ENCODE measurements around the gene EPC2. TPM values are rescaled to one million over a fixed set of nuclear protein-coding genes. Genes with fewer than 3 reads are reported as not detected.
"Not testable (repeated sequence)": the region's sequence is repeated elsewhere in the genome, so short reads cannot be mapped to it uniquely, and the experiment has no call there.

The EPC2 gene
- total and polyA plus RNA-seq, 2 donors from 2014 or later, result 7.2 to 43.9 TPM

DNA sequence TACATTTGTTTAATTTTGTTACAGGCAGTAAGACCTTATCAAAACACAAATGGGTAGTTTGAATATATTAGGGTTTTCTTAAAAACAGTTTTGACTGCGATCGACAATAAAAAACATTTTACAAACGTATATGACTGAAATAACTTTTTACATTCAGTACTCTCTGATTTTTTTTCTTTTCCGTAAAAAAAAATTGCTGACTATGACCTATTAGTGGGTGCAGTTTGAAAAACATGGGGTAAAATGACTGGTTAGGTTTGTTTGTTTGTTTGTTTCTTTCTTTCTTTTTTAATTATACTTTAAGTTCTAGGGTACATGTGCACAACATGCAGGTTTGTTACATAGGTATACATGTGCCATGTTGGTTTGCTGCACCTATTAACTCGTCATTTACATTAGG lies 36.9 kb downstream of the EPC2 start:
- Histone ChIP-seq H3K9ac (ENCODE audit: low read length in 3 of 3) (no peak overlapping the region), H3K9me3 (ENCODE audit: control insufficient read depth in 2 of 3, insufficient read depth in 1 of 3, low read length in 3 of 3) (no peaks in the 10 kb centered on the region), H3K4me1 (ENCODE audit: control insufficient read depth in 2 of 3, insufficient read depth in 2 of 3, low read depth in 1 of 3, low read length in 3 of 3) (no peaks in the 10 kb centered on the region), H3K4me3 (ENCODE audit: low read length in 3 of 3) (no peak overlapping the region), H3K36me3 (ENCODE audit: control insufficient read depth in 2 of 3, insufficient read depth in 3 of 3, low read length in 3 of 3) (no peaks in the 10 kb centered on the region), H3K27me3 (ENCODE audit: control insufficient read depth, insufficient read depth, low read length) (no peaks in the 10 kb centered on the region), H3K27ac (ENCODE audit: low read depth in 2 of 2, low read length in 2 of 2) (no peak overlapping the region)
- TF ChIP-seq, protein P1, sequence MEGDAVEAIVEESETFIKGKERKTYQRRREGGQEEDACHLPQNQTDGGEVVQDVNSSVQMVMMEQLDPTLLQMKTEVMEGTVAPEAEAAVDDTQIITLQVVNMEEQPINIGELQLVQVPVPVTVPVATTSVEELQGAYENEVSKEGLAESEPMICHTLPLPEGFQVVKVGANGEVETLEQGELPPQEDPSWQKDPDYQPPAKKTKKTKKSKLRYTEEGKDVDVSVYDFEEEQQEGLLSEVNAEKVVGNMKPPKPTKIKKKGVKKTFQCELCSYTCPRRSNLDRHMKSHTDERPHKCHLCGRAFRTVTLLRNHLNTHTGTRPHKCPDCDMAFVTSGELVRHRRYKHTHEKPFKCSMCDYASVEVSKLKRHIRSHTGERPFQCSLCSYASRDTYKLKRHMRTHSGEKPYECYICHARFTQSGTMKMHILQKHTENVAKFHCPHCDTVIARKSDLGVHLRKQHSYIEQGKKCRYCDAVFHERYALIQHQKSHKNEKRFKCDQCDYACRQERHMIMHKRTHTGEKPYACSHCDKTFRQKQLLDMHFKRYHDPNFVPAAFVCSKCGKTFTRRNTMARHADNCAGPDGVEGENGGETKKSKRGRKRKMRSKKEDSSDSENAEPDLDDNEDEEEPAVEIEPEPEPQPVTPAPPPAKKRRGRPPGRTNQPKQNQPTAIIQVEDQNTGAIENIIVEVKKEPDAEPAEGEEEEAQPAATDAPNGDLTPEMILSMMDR (IDR thresholded peaks at IDR 0.05; ENCODE audit: borderline replicate concordance, extremely low read depth, insufficient read depth), result no peak
- DNase-seq (no peak), FAIRE-seq (no peak)
- intact Hi-C loops (cut with DNase I), result no loop called here

DNA sequence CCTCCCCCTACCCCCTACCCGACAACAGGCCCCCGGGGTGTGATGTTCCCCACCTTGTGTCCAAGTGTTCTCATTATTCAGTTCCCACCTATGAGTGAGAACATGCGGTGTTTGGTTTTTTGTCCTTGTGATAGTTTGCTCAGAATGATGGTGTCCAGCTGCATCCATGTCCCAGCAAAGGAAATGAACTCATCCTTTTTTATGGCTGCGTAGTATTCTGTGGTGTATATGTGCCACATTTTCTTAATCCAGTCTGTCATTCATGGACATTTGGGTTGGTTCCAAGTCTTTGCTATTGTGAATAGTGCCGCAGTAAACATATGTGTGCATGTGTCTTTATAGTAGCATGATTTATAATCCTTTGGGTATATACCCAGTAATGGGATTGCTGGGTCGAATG lies 37.3 kb downstream of the EPC2 start:
- H3K9me3 ChIP-seq (ENCODE audit: control insufficient read depth in 2 of 3, insufficient read depth in 1 of 3, low read length in 3 of 3); H3K4me1 ChIP-seq (ENCODE audit: control insufficient read depth in 2 of 3, insufficient read depth in 2 of 3, low read depth in 1 of 3, low read length in 3 of 3); FAIRE-seq; H3K4me3 ChIP-seq (ENCODE audit: low read length in 3 of 3); H3K27ac ChIP-seq (ENCODE audit: low read depth in 2 of 2, low read length in 2 of 2); H3K27me3 ChIP-seq (ENCODE audit: control insufficient read depth, insufficient read depth, low read length); DNase-seq; H3K9ac ChIP-seq (ENCODE audit: low read length in 3 of 3); H3K36me3 ChIP-seq (ENCODE audit: control insufficient read depth in 2 of 3, insufficient read depth in 3 of 3, low read length in 3 of 3); intact Hi-C loops (cut with DNase I): not testable (repeated sequence)

DNA sequence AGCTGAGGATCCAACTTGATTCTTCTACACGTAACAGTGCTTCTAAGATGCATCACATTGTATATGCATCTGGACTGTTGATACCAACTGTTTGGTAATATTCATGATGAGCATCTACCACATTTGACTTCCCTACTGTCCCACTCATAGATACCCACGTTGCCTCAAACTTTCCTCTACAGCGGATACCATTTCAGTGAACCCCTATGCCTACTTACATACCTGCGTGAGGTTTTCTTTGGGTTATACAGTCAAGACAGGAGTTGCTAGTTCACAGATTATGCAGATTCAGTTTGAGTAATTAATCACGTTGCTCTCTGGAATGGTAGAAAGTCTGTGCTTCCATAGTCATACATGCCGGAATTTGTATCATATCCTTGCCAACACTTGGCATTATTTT lies 40.0 kb downstream of the EPC2 start:
- DNase-seq (no peak), FAIRE-seq (no peak)
- intact Hi-C loops (cut with DNase I), result no loop called here
- Histone ChIP-seq H3K27me3 (ENCODE audit: control insufficient read depth, insufficient read depth, low read length) (no peaks in the 10 kb centered on the region), H3K27ac (ENCODE audit: low read depth in 2 of 2, low read length in 2 of 2) (no peak overlapping the region), H3K4me1 (ENCODE audit: control insufficient read depth in 2 of 3, insufficient read depth in 2 of 3, low read depth in 1 of 3, low read length in 3 of 3) (no peaks in the 10 kb centered on the region), H3K9me3 (ENCODE audit: control insufficient read depth in 2 of 3, insufficient read depth in 1 of 3, low read length in 3 of 3) (peaks cover 0 to 2% (median 0%) of the 10 kb centered on the region in 3 donors), H3K9ac (ENCODE audit: low read length in 3 of 3) (no peak overlapping the region), H3K36me3 (ENCODE audit: control insufficient read depth in 2 of 3, insufficient read depth in 3 of 3, low read length in 3 of 3) (no peaks in the 10 kb centered on the region), H3K4me3 (ENCODE audit: low read length in 3 of 3) (no peak overlapping the region)
- TF ChIP-seq, protein P1 (IDR thresholded peaks at IDR 0.05; ENCODE audit: borderline replicate concordance, extremely low read depth, insufficient read depth), result no peak

DNA sequence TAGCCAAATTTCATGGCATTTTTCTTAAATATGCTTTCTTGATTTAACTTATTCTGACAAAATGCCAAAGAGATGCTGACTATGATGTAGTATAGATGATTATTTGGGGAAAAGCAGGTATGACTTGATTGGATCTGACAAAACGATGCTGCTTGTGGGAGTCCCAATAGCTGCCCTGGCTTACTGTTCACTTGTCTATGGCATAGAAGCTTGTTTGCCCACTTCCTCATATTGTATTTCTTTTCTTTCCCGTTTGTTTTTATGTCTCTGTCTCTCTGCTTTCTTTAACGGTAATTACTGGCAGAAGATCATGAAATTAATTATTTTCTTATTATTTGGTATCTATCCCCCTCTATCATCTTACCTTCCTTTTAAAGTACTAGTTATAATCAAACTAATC lies 43.0 kb downstream of the EPC2 start:
- no peak overlapping the region for H3K4me3 ChIP-seq (ENCODE audit: low read length in 3 of 3)
- no peak overlapping the region for H3K27ac ChIP-seq (ENCODE audit: low read depth in 2 of 2, low read length in 2 of 2)
- no peak for FAIRE-seq
- no peaks in the 10 kb centered on the region for H3K27me3 ChIP-seq (ENCODE audit: control insufficient read depth, insufficient read depth, low read length)
- H3K36me3 ChIP-seq (ENCODE audit: control insufficient read depth in 2 of 3, insufficient read depth in 3 of 3, low read length in 3 of 3), result no peaks in the 10 kb centered on the region
- no peaks in the 10 kb centered on the region for H3K4me1 ChIP-seq (ENCODE audit: control insufficient read depth in 2 of 3, insufficient read depth in 2 of 3, low read depth in 1 of 3, low read length in 3 of 3)
- TF ChIP-seq, protein P1 (IDR thresholded peaks at IDR 0.05; ENCODE audit: borderline replicate concordance, extremely low read depth, insufficient read depth), result no peak
- intact Hi-C loops (cut with DNase I), result no loop called here
- no peak for DNase-seq
- peaks cover 0 to 2% (median 0%) of the 10 kb centered on the region in 3 donors for H3K9me3 ChIP-seq (ENCODE audit: control insufficient read depth in 2 of 3, insufficient read depth in 1 of 3, low read length in 3 of 3)
- H3K9ac ChIP-seq (ENCODE audit: low read length in 3 of 3), result no peak overlapping the region

DNA sequence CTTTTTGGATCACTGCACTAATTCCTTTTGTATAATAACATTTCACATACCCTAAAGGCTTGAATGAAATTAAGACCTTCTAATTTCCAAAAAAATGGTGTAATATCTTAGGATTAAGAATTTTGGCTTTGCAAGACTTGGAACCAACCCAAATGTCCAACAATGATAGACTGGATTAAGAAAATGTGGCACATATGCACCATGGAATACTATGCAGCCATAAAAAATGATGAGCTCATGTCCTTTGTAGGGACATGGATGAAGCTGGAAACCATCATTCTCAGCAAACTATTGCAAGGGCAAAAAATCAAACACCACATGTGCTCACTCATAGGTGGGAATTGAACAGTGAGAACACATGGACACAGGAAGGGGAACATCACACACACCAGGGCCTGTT lies 43.5 kb downstream of the EPC2 start:
- H3K9me3 ChIP-seq (ENCODE audit: control insufficient read depth in 2 of 3, insufficient read depth in 1 of 3, low read length in 3 of 3); H3K27me3 ChIP-seq (ENCODE audit: control insufficient read depth, insufficient read depth, low read length); H3K9ac ChIP-seq (ENCODE audit: low read length in 3 of 3); H3K4me1 ChIP-seq (ENCODE audit: control insufficient read depth in 2 of 3, insufficient read depth in 2 of 3, low read depth in 1 of 3, low read length in 3 of 3); intact Hi-C loops (cut with DNase I); FAIRE-seq; H3K4me3 ChIP-seq (ENCODE audit: low read length in 3 of 3); H3K36me3 ChIP-seq (ENCODE audit: control insufficient read depth in 2 of 3, insufficient read depth in 3 of 3, low read length in 3 of 3); DNase-seq; H3K27ac ChIP-seq (ENCODE audit: low read depth in 2 of 2, low read length in 2 of 2): not testable (repeated sequence)

All from kidney (tissue), 14 donors.